ENCODE results near the gene DLG2.

The DLG2 gene

GRCh38 chr11:83628622-83629355, 1998.4 kb downstream of the DLG2 start:
- no peak overlapping the region for H3K4me3 ChIP-seq (ENCODE audit: low read length)
- no peak for TF ChIP-seq CTCF (IDR thresholded peaks at IDR 0.05; ENCODE audit: insufficient read depth, low read depth, low read length, missing control alignments)
- DNase-seq (ENCODE audit: low read depth) = no peak

GRCh38 chr11:83625336-83625735, 2001.8 kb downstream of the DLG2 start:
- no peak for DNase-seq (ENCODE audit: low read depth)
- TF ChIP-seq CTCF (IDR thresholded peaks at IDR 0.05; ENCODE audit: insufficient read depth, low read depth, low read length, missing control alignments) = no peak
- H3K4me3 ChIP-seq (ENCODE audit: low read length) = no peak overlapping the region

- TF ChIP-seq CTCF (IDR thresholded peaks at IDR 0.05; ENCODE audit: insufficient read depth, low read depth, low read length, missing control alignments) = no peak
- no peak for DNase-seq (ENCODE audit: low read depth)
- H3K4me3 ChIP-seq (ENCODE audit: low read length) = no peak overlapping the region
These were observed 2009.5 kb downstream of the DLG2 start for GRCh38 chr11:83617671-83618070.

GRCh38 chr11:83613767-83614121, 2013.4 kb downstream of the DLG2 start:
- no peak for TF ChIP-seq CTCF (IDR thresholded peaks at IDR 0.05; ENCODE audit: insufficient read depth, low read depth, low read length, missing control alignments)
- H3K4me3 ChIP-seq (ENCODE audit: low read length) = no peak overlapping the region
- no peak for DNase-seq (ENCODE audit: low read depth)

- DNase-seq (ENCODE audit: low read depth) = no peak
- no peak for TF ChIP-seq CTCF (IDR thresholded peaks at IDR 0.05; ENCODE audit: insufficient read depth, low read depth, low read length, missing control alignments)
These were observed 2014.0 kb downstream of the DLG2 start for GRCh38 chr11:83612891-83613766.

GRCh38 chr11:83611600-83611999, 2015.5 kb downstream of the DLG2 start:
- DNase-seq (ENCODE audit: low read depth) = no peak
- no peak for TF ChIP-seq CTCF (IDR thresholded peaks at IDR 0.05; ENCODE audit: insufficient read depth, low read depth, low read length, missing control alignments)

More at GRCh38 chr11:83612891-83613766, 2014.0 kb downstream of the DLG2 start:
- H3K4me3 ChIP-seq (ENCODE audit: low read length) = no peak overlapping the region

More at GRCh38 chr11:83611600-83611999, 2015.5 kb downstream of the DLG2 start:
- no peak overlapping the region for H3K4me3 ChIP-seq (ENCODE audit: low read length)

Data from epithelial cell of esophagus (primary cell).